Memory B cell (primary cell): Measurements from ENCODE around the gene IP6K3.

Experiments used
- ATAC-seq: fragments of 150-1000 bp; cut with Tn5 transposase; 2 replicates; pipeline ENCODE4 v1.10.0; 2021; ENCODE audit warnings: low read depth, mild to moderate bottlenecking, moderate library complexity
- DNase-seq, 2 donors: peaks; one replicate each; pipeline ENCODE4 v3.0.0; 2022; ENCODE audit warnings: low spot score in 2 of 2
- H3K27ac Mint-ChIP-seq: one replicate; pipeline ENCODE4 v1.8.0; 2022; ENCODE audit warnings: mild to moderate bottlenecking, moderate library complexity, mixed read lengths
- H3K27me3 Mint-ChIP-seq: one replicate; pipeline ENCODE4 v1.8.0; 2022; ENCODE audit warnings: mixed read lengths
- H3K36me3 Mint-ChIP-seq: one replicate; pipeline ENCODE4 v1.8.0; 2022; ENCODE audit warnings: mild to moderate bottlenecking, mixed read lengths
- H3K4me1 Mint-ChIP-seq: one replicate; pipeline ENCODE4 v1.8.0; 2022; ENCODE audit warnings: mixed read lengths
- H3K4me3 Mint-ChIP-seq: one replicate; pipeline ENCODE4 v1.8.0; 2022; ENCODE audit warnings: mild to moderate bottlenecking, moderate library complexity, mixed read lengths
- H3K9me3 Mint-ChIP-seq: one replicate; pipeline ENCODE4 v1.8.0; 2022; ENCODE audit warnings: mixed read lengths

The IP6K3 gene

GRCh38 chr6:33771146-33772081 is 24.7 kb upstream of the IP6K3 start:
- peak; percentile 78 for ATAC-seq
- H3K4me3 Mint-ChIP-seq: no peak overlapping the region
- DNase-seq: peak; percentile 68 to 73
- H3K27ac Mint-ChIP-seq: no peak overlapping the region
- peaks cover 14% of the 10 kb centered on the region for H3K36me3 Mint-ChIP-seq
- peaks cover 12% of the 10 kb centered on the region for H3K27me3 Mint-ChIP-seq
- H3K4me1 Mint-ChIP-seq: peaks cover 8% of the 10 kb centered on the region
- peaks cover under 1% of the 10 kb centered on the region for H3K9me3 Mint-ChIP-seq

GRCh38 chr6:33770833-33771145 is 24.1 kb upstream of the IP6K3 start:
- Mint-ChIP-seq H3K27me3 (peaks cover 16% of the 10 kb centered on the region), H3K9me3 (peaks cover 2% of the 10 kb centered on the region), H3K36me3 (peaks cover 9% of the 10 kb centered on the region), H3K4me3 (no peak overlapping the region), H3K4me1 (peaks cover 8% of the 10 kb centered on the region), H3K27ac (no peak overlapping the region)
- DNase-seq: no peak
- ATAC-seq: no peak

- Mint-ChIP-seq H3K27me3 (peaks cover 21% of the 10 kb centered on the region), H3K9me3 (peaks cover 2% of the 10 kb centered on the region), H3K27ac (no peak overlapping the region), H3K4me1 (peaks cover 8% of the 10 kb centered on the region), H3K36me3 (peaks cover 9% of the 10 kb centered on the region), H3K4me3 (no peak overlapping the region)
- no peak for DNase-seq
- no peak for ATAC-seq
Observed at GRCh38 chr6:33770124-33770832, 23.6 kb upstream of the IP6K3 start.

- DNase-seq (no peak), ATAC-seq (no peak)
- Mint-ChIP-seq H3K36me3 (peaks cover 5% of the 10 kb centered on the region), H3K9me3 (peaks cover 2% of the 10 kb centered on the region), H3K4me3 (no peak overlapping the region), H3K4me1 (peaks cover 8% of the 10 kb centered on the region), H3K27me3 (peaks cover 22% of the 10 kb centered on the region), H3K27ac (no peak overlapping the region)
Observed at GRCh38 chr6:33769248-33769821, 22.6 kb upstream of the IP6K3 start.

- peaks cover 22% of the 10 kb centered on the region for H3K27me3 Mint-ChIP-seq
- ATAC-seq (peak; percentile 64), DNase-seq (peak; percentile 46 to 64)
- peaks cover 2% of the 10 kb centered on the region for H3K9me3 Mint-ChIP-seq
- H3K27ac Mint-ChIP-seq: no peak overlapping the region
- no peak overlapping the region for H3K4me3 Mint-ChIP-seq
- H3K36me3 Mint-ChIP-seq: peaks cover 5% of the 10 kb centered on the region
- peaks cover 8% of the 10 kb centered on the region for H3K4me1 Mint-ChIP-seq
Observed at GRCh38 chr6:33768644-33769120, 22.0 kb upstream of the IP6K3 start.

- H3K36me3 Mint-ChIP-seq: no peaks in the 10 kb centered on the region
- H3K4me3 Mint-ChIP-seq: no peak overlapping the region
- H3K27ac Mint-ChIP-seq: no peak overlapping the region
- DNase-seq (no peak), ATAC-seq (no peak)
- peaks cover 2% of the 10 kb centered on the region for H3K9me3 Mint-ChIP-seq
- peaks cover 27% of the 10 kb centered on the region for H3K27me3 Mint-ChIP-seq
- H3K4me1 Mint-ChIP-seq: peaks cover 9% of the 10 kb centered on the region
Observed at GRCh38 chr6:33766921-33767907, 20.5 kb upstream of the IP6K3 start.

- ATAC-seq (no peak), DNase-seq (no peak)
- peaks cover 29% of the 10 kb centered on the region for H3K27me3 Mint-ChIP-seq
- no peaks in the 10 kb centered on the region for H3K36me3 Mint-ChIP-seq
- no peak overlapping the region for H3K27ac Mint-ChIP-seq
- H3K4me1 Mint-ChIP-seq: peaks cover 6% of the 10 kb centered on the region
- H3K9me3 Mint-ChIP-seq: peaks cover 2% of the 10 kb centered on the region
- H3K4me3 Mint-ChIP-seq: no peak overlapping the region
Observed at GRCh38 chr6:33765368-33765767, 18.7 kb upstream of the IP6K3 start.

GRCh38 chr6:33764036-33764435 is 17.3 kb upstream of the IP6K3 start:
- Mint-ChIP-seq H3K27ac (no peak overlapping the region), H3K4me3 (no peak overlapping the region), H3K36me3 (no peaks in the 10 kb centered on the region), H3K9me3 (peaks cover 2% of the 10 kb centered on the region), H3K4me1 (peaks cover 6% of the 10 kb centered on the region), H3K27me3 (peaks cover 29% of the 10 kb centered on the region)
- no peak for DNase-seq
- no peak for ATAC-seq

- DNase-seq: no peak
- Mint-ChIP-seq H3K36me3 (no peaks in the 10 kb centered on the region), H3K9me3 (peaks cover 2% of the 10 kb centered on the region), H3K4me1 (peaks cover 5% of the 10 kb centered on the region), H3K27me3 (peaks cover 28% of the 10 kb centered on the region), H3K27ac (no peak overlapping the region), H3K4me3 (no peak overlapping the region)
- ATAC-seq: no peak
Observed at GRCh38 chr6:33763483-33763882, 16.8 kb upstream of the IP6K3 start.

- Mint-ChIP-seq H3K9me3 (peaks cover 2% of the 10 kb centered on the region), H3K27ac (no peak overlapping the region), H3K4me3 (no peak overlapping the region), H3K4me1 (peaks cover 4% of the 10 kb centered on the region), H3K36me3 (no peaks in the 10 kb centered on the region), H3K27me3 (peaks cover 27% of the 10 kb centered on the region)
- ATAC-seq: no peak
- no peak for DNase-seq
Observed at GRCh38 chr6:33762713-33763112, 16.0 kb upstream of the IP6K3 start.

- H3K9me3 Mint-ChIP-seq: peaks cover 2% of the 10 kb centered on the region
- H3K27ac Mint-ChIP-seq: no peak overlapping the region
- H3K4me3 Mint-ChIP-seq: no peak overlapping the region
- ATAC-seq: peak; percentile 64
- peaks cover 4% of the 10 kb centered on the region for H3K4me1 Mint-ChIP-seq
- H3K36me3 Mint-ChIP-seq: no peaks in the 10 kb centered on the region
- peaks cover 22% of the 10 kb centered on the region for H3K27me3 Mint-ChIP-seq
- peak in 1 of 2 donors; percentile 16 for DNase-seq
Observed at GRCh38 chr6:33761922-33762629, 15.4 kb upstream of the IP6K3 start.

GRCh38 chr6:33761581-33761921 is 14.8 kb upstream of the IP6K3 start:
- H3K27ac Mint-ChIP-seq: no peak overlapping the region
- H3K4me1 Mint-ChIP-seq: peaks cover 4% of the 10 kb centered on the region

More at GRCh38 chr6:33761581-33761921, 14.8 kb upstream of the IP6K3 start:
- DNase-seq (no peak), ATAC-seq (no peak)
- Mint-ChIP-seq H3K9me3 (peaks cover 2% of the 10 kb centered on the region), H3K4me3 (no peak overlapping the region), H3K36me3 (no peaks in the 10 kb centered on the region), H3K27me3 (peaks cover 20% of the 10 kb centered on the region)
